ENCODE results near the gene UAP1L1.

Gene UAP1L1

GRCh38 chr9:137082222-137082924, 5.1 kb downstream of the UAP1L1 start:
- FAIRE-seq (no peak), DNase-seq (ENCODE audit: insufficient read length) (no peak)
- TF ChIP-seq TAF1 (IDR thresholded peaks at IDR 0.05; ENCODE audit: borderline replicate concordance, low read depth, low read length) (no peak), POLR2AphosphoS5 (IDR thresholded peaks at IDR 0.05; ENCODE audit: low read depth, low read length) (no peak), POLR2A (IDR thresholded peaks at IDR 0.05; ENCODE audit: low read depth, low read length) (no peak)

DNA sequence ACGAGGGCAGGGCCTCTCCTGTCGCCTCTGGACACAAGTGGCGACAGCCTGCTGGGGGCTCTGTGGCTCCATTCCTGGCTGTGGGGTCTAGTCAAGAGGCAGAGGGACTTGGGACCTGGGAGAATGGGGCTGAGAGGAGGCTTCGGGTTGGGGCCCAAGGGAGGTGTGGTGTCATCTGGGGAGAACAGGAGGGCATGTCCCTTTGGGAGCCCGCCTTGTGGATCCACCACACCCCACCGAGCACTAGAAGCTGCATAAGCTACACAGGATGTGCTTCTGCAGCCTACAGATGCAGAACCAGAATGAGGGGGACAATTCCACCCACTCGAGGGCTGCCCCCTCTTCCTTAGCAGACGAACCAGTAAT, 5.6 kb downstream of the UAP1L1 start:
- no peak for FAIRE-seq
- no peak for TF ChIP-seq POLR2A (IDR thresholded peaks at IDR 0.05; ENCODE audit: low read depth, low read length)
- TF ChIP-seq POLR2AphosphoS5 (IDR thresholded peaks at IDR 0.05; ENCODE audit: low read depth, low read length), result no peak
- TF ChIP-seq TAF1 (IDR thresholded peaks at IDR 0.05; ENCODE audit: borderline replicate concordance, low read depth, low read length), result no peak
- DNase-seq (ENCODE audit: insufficient read length), result no peak

DNA sequence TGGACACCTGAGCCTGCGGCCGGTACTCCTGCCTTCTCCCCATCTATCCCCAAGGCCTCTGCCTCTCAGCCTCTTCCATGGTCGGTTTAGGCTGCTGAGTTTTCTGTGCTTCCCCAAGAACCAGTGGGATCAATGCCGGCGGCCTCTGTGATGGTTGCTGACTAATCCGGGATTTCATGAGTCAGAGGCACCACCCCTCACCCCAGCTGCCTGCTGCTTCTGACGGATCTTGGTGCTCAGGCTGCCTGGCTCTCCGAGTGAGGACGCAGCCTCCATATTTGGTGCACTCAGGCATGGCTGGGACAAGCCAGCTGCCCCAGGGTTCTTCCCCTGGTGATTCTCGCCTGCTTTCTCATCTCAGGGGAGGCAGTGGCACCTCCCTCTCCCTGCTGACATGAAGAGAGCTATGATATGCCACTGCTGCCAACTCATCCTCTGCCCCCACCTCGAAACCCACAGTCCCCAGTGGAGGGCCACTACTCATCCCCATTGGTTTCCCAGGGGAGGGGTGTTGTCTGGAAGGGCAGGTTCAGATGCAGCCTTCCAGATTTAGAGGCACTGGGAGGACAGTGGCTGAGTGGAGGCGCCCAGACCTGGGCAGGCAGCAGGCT, 6.2 kb downstream of the UAP1L1 start:
- TF ChIP-seq POLR2AphosphoS5 (IDR thresholded peaks at IDR 0.05; ENCODE audit: low read depth, low read length) (no peak), POLR2A (IDR thresholded peaks at IDR 0.05; ENCODE audit: low read depth, low read length) (no peak), TAF1 (IDR thresholded peaks at IDR 0.05; ENCODE audit: borderline replicate concordance, low read depth, low read length) (no peak)
- DNase-seq (ENCODE audit: insufficient read length), result no peak
- FAIRE-seq, result no peak

DNA sequence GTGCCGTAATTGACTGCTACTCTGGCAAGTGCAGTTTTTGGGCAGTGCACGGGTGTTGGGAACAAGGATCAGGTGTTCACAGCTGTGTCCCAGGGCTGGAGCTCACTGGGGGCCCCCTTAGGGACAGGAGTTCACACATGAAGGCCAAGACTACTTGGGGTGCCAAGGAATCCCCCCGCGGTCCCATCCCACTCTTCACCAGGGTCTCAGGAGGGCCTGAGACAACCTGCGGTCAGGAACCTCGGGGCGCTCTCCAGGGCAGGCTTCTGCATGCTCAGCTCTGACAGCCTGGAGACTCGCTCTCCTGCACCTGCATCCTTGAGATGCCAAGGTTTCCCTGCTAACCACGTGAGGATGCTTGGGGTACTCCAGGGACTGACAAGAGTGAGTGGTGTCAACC, 7.2 kb downstream of the UAP1L1 start:
- FAIRE-seq (no peak), DNase-seq (ENCODE audit: insufficient read length) (no peak)
- TF ChIP-seq POLR2AphosphoS5 (IDR thresholded peaks at IDR 0.05; ENCODE audit: low read depth, low read length) (no peak), TAF1 (IDR thresholded peaks at IDR 0.05; ENCODE audit: borderline replicate concordance, low read depth, low read length) (no peak), POLR2A (IDR thresholded peaks at IDR 0.05; ENCODE audit: low read depth, low read length) (no peak)

DNA sequence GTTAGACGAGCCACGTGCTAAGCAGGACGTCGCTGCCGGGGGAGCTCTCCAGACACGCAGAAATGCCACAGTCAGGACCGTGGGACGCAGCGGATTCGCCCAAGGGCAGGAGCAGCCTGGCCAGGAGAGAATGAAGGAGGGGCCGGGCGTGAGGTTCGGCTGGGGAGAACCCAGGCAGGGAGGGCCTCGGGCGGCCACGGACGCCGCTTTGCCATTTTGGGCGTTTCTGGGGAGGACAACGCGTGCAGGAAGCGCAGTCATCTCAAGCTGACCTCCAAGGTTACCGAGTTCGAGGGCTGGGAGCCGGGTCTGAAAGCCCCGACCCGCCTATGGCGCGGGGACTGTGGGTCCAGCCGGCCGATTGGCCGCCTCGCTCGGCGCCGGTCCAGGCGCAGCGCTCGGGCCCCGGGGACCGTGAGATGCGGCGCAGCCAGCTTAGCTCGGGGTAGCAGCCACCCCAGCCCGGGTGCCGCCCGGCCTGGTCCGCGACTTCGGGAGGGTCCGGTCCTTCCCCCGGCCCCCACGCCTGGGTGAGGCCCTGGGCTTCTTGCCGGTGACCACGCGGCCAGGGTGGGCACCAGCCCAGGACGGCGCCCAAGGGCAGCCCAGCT, 8.7 kb downstream of the UAP1L1 start:
- FAIRE-seq, result peak; percentile 80
- DNase-seq (ENCODE audit: insufficient read length), result no peak
- TF ChIP-seq POLR2AphosphoS5 (IDR thresholded peaks at IDR 0.05; ENCODE audit: low read depth, low read length) (0 out of 2 replicates have a peak, but pooled peaks have one; percentile 6), POLR2A (IDR thresholded peaks at IDR 0.05; ENCODE audit: low read depth, low read length) (no peak)

DNA sequence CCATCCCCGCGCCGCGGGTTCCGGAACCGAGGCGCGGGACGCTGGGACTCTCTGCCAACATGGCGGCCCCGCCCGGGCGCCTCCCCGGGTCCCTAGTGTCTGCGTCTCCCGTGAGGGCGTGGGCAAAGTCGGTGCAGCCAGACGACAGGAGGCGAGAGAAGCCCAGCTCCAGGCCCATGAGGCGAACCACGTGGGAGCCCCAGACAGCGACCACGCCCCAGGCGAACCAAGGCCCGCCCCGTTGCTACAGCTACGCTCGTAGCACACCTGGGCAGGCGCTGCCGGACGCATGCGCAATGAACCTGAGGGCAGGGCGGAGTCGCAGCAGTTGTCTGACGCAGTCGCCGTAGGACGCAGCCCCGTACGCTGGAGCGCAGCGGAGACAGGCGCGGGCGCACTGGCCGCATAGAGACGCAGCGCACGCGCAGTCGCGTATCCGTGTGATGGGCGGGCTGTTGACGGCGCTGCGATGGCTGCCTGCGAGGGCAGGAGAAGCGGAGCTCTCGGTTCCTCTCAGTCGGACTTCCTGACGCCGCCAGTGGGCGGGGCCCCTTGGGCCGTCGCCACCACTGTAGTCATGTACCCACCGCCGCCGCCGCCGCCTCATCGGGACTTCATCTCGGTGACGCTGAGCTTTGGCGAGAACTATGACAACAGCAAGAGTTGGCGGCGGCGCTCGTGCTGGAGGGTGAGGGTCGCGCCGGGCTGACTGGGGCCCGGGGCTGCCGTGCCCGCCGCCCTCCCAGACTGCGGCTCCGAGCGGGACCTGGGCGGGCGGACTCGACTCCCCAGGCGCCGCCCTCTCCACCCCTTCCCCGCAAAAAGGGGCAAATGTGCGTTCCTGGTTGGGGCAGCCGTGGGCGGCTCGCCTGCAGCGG, 9.5 kb downstream of the UAP1L1 start, which contains the start of gene MAN1B1:
MAN1B1 (plus strand) TSS at position 455 of the 878 bp plus-strand sequence; CDS start at position 470, 15 bp downstream.
- FAIRE-seq (peak; percentile 100), DNase-seq (ENCODE audit: insufficient read length) (peak; percentile 98)
- TF ChIP-seq POLR2A (IDR thresholded peaks at IDR 0.05; ENCODE audit: low read depth, low read length) (peak; percentile 79), POLR2AphosphoS5 (IDR thresholded peaks at IDR 0.05; ENCODE audit: low read depth, low read length) (peak; percentile 52; the same call in 1 of the 2 replicates), TAF1 (IDR thresholded peaks at IDR 0.05; ENCODE audit: borderline replicate concordance, low read depth, low read length) (peak; percentile 62; the same call in 1 of the 2 replicates)

- DNase-seq (ENCODE audit: insufficient read length) (no peak), FAIRE-seq (peak; percentile 30)
- no peak for TF ChIP-seq POLR2A (IDR thresholded peaks at IDR 0.05; ENCODE audit: low read depth, low read length)
- no peak for TF ChIP-seq TAF1 (IDR thresholded peaks at IDR 0.05; ENCODE audit: borderline replicate concordance, low read depth, low read length)
- TF ChIP-seq POLR2AphosphoS5 (IDR thresholded peaks at IDR 0.05; ENCODE audit: low read depth, low read length), result no peak
These were observed 10.2 kb downstream of the UAP1L1 start for GRCh38 chr9:137087409-137087925.

DNA sequence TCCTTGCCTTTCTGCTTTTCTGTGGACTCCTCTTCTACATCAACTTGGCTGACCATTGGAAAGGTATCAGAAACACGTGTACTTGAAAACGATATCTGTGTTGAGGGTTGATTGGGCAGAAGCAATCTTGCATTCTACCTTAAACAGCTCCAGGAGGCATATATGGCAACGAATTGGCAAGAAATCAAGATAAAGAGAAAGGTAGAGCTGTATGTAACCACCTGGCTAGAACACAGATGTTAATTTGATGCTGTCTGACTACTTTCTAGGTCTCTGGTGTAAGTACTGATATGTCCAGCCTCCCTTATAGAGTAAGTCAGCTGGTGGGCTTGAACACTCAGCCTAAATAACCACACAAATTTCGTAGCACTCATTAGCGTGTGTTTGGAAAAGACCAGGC, 10.8 kb downstream of the UAP1L1 start:
- FAIRE-seq (no peak), DNase-seq (ENCODE audit: insufficient read length) (no peak)
- TF ChIP-seq POLR2AphosphoS5 (IDR thresholded peaks at IDR 0.05; ENCODE audit: low read depth, low read length), result no peak
- TF ChIP-seq TAF1 (IDR thresholded peaks at IDR 0.05; ENCODE audit: borderline replicate concordance, low read depth, low read length), result no peak
- TF ChIP-seq POLR2A (IDR thresholded peaks at IDR 0.05; ENCODE audit: low read depth, low read length), result no peak

DNA sequence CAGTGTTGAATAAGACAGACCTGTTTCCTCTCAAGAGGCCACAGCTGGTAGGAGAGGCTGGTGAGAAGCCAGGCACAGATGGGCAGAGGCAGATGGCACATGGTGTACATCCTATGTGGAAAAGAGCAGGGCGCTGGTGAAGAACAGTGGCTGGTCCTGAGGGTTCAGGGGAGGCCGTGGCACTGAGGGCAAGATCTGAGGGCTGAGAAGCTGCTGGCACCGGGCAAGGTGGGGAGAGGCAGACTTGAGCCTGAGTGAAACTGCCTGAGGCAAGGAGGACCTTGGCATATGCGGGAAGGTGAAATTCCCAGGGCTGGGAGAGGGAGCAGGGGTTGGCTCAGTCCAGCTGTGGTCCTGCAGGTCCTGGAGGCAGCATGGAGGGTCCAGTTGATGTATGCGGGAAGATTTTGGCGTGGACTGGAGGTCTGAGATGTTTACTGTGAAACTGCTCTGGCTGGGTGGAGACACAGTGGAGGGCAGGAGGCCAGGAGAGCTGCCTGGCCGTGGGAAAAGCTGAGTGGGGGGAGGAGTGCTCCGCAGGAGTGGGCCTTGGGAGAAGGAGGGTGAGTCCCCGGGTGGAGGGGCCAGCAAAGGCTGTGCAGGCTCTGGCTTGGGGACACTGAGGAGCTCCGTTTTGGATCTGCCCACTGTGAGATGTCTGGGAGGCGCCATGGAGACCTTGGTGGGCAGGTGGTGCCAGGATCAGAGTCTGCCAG, 12.1 kb downstream of the UAP1L1 start:
- no peak for FAIRE-seq
- DNase-seq (ENCODE audit: insufficient read length), result no peak
- no peak for TF ChIP-seq POLR2A (IDR thresholded peaks at IDR 0.05; ENCODE audit: low read depth, low read length)
- TF ChIP-seq TAF1 (IDR thresholded peaks at IDR 0.05; ENCODE audit: borderline replicate concordance, low read depth, low read length), result no peak
- no peak for TF ChIP-seq POLR2AphosphoS5 (IDR thresholded peaks at IDR 0.05; ENCODE audit: low read depth, low read length)

All from GM12892 (cell line).